Stimulated activated naive CD8-positive, alpha-beta T cell treated with anti-CD3 and anti-CD28 coated beads, Interleukin-15, amount 100 ng/mL, for 72 hours (primary cell): ENCODE results near the gene WNK1.
A peak's percentile ranks its signal among the peaks of the same experiment; 100 is the strongest.
"Not testable (repeated sequence)": the region's sequence is repeated elsewhere in the genome, so short reads cannot be mapped to it uniquely, and the experiment has no call there.

ENCODE experiments used
- ATAC-seq: fragments of 150-1000 bp; cut with Tn5 transposase; 2 replicates; pipeline ENCODE4 v1.10.0; 2021; ENCODE audit warnings: mild to moderate bottlenecking, moderate library complexity
- DNase-seq, 2 donors: peaks; one replicate each; pipeline ENCODE4 v3.0.0; 2021 to 2022
- H3K27ac Mint-ChIP-seq, 2 donors: one replicate each; pipeline ENCODE4 v1.8.0; 2022; ENCODE audit warnings: mild to moderate bottlenecking in 2 of 2, mixed read lengths in 2 of 2, moderate library complexity in 2 of 2
- H3K27me3 Mint-ChIP-seq: one replicate; pipeline ENCODE4 v1.8.0; 2022; ENCODE audit warnings: mixed read lengths
- H3K4me1 Mint-ChIP-seq: one replicate; pipeline ENCODE4 v1.8.0; 2022; ENCODE audit warnings: mild to moderate bottlenecking, mixed read lengths
- H3K4me3 Mint-ChIP-seq, 2 donors: one replicate each; pipeline ENCODE4 v1.8.0; 2022; ENCODE audit warnings: mild to moderate bottlenecking in 2 of 2, mixed read lengths in 2 of 2, moderate library complexity in 1 of 2
- H3K9me3 Mint-ChIP-seq, 2 donors: one replicate each; pipeline ENCODE4 v1.8.0; 2022; ENCODE audit warnings: mixed read lengths in 2 of 2

WNK1 gene

DNA sequence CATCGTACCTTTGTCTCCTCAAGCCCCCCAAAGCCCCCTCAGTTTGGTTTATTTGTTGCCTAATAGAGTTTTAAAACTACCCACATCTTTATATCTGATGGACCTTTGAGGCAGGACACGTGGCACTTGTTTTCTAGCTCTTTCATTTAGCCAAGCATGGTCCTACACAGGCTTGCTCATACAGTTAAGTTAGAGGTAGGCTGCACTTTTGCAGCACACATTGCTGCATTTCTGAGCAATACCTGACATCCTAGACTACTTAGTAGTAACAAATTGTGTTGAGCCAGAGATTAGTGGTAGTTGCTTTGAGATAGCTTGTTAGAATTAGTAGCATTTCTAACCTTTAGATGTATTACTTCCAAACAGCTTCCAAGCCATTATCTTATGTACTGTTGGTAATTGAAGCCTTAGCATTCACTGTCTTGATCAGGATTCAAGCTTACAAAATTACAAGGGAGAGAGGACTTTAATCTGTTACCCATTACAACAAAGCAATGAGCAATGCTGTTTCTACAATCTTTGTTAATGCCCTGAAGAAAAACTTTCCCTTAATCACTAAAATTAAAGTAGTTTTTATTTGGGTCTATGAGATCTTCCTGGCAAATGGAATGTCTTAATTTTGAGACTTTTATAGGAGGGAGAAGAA lies 96.6 kb downstream of the WNK1 start:
- peaks cover 46% of the 10 kb centered on the region for H3K4me1 Mint-ChIP-seq

DNA sequence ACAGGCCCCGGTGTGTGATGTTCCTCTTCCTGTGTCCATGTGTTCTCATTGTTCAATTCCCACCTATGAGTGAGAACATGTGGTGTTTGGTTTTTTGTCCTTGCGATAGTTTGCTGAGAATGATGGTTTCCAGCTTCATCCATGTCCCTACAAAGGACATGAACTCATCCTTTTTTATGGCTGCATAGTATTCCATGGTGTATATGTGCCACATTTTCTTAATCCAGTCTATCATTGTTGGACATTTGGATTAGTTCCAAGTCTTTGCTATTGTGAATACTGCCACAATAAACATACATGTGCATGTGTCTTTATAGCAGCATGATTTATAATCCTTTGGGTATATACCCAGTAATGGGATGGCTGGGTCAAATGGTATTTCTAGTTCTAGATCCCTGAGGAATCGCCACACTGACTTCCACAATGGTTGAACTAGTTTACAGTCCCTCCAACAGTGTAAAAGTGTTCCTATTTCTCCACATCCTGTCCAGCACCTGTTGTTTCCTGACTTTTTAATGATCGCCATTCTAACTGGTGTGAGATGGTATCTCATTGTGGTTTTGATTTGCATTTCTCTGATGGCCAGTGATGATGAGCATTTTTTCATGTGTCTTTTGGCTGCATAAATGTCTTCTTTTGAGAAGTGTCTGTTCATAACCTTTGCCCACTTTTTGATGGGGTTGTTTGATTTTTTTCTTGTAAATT lies 97.5 kb downstream of the WNK1 start:
- peaks cover 46% of the 10 kb centered on the region for H3K4me1 Mint-ChIP-seq
- not testable (repeated sequence) for H3K27me3 Mint-ChIP-seq, H3K4me3 Mint-ChIP-seq, H3K9me3 Mint-ChIP-seq, DNase-seq, H3K27ac Mint-ChIP-seq, ATAC-seq

More for the DNA sequence above, 96.6 kb downstream of the WNK1 start:
- Mint-ChIP-seq H3K9me3 (no peaks in the 10 kb centered on the region), H3K4me3 (peak overlapping the region in 1 of 2 donors; percentile 6), H3K27me3 (no peaks in the 10 kb centered on the region), H3K27ac (peak overlapping the region; percentile 63 to 78)
- DNase-seq (no peak), ATAC-seq (peak; percentile 48)

- H3K9me3 Mint-ChIP-seq: no peaks in the 10 kb centered on the region
Measured at GRCh38 chr12:851343-851742, 99.0 kb downstream of the WNK1 start.

DNA sequence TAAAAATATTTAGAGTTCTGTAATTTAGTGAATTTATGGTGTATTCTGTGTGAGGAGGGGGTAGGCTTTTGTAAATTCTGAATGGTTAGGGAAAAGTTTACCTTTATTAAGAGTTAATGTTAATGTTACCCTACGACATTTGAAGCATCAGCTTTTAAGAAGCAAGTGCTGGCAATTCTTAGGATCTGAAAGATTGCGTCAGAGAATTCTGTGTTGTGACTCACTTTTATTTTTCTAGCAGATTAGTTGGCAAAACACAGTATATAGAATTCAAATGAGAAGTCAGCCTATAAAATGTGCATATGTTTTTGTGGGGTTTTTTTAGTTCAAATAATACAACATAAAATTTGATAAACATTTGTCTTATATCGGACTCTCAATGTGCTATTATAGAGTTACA lies 99.5 kb downstream of the WNK1 start:
- Mint-ChIP-seq H3K4me1 (peaks cover 38% of the 10 kb centered on the region), H3K4me3 (no peak overlapping the region), H3K27ac (no peak overlapping the region), H3K27me3 (no peaks in the 10 kb centered on the region), H3K9me3 (no peaks in the 10 kb centered on the region)
- DNase-seq: no peak
- ATAC-seq: no peak

More at GRCh38 chr12:851343-851742, 99.0 kb downstream of the WNK1 start:
- no peak for DNase-seq
- no peak overlapping the region for H3K4me3 Mint-ChIP-seq
- no peaks in the 10 kb centered on the region for H3K27me3 Mint-ChIP-seq
- H3K4me1 Mint-ChIP-seq: peaks cover 42% of the 10 kb centered on the region
- ATAC-seq: no peak
- no peak overlapping the region for H3K27ac Mint-ChIP-seq

GRCh38 chr12:852864-853263 lies 100.5 kb downstream of the WNK1 start:
- Mint-ChIP-seq H3K27me3 (no peaks in the 10 kb centered on the region), H3K9me3 (no peaks in the 10 kb centered on the region), H3K27ac (no peak overlapping the region), H3K4me3 (no peak overlapping the region), H3K4me1 (peaks cover 29% of the 10 kb centered on the region)
- ATAC-seq: no peak
- no peak for DNase-seq

- no peak overlapping the region for H3K27ac Mint-ChIP-seq
- no peaks in the 10 kb centered on the region for H3K9me3 Mint-ChIP-seq
- peaks cover 12% of the 10 kb centered on the region for H3K4me1 Mint-ChIP-seq
- DNase-seq: no peak
- H3K4me3 Mint-ChIP-seq: no peak overlapping the region
- no peaks in the 10 kb centered on the region for H3K27me3 Mint-ChIP-seq
- no peak for ATAC-seq
Measured at GRCh38 chr12:857611-858010, 105.2 kb downstream of the WNK1 start.

GRCh38 chr12:862303-862911 lies 110.0 kb downstream of the WNK1 start:
- H3K4me1 Mint-ChIP-seq: peaks cover 12% of the 10 kb centered on the region
- no peaks in the 10 kb centered on the region for H3K9me3 Mint-ChIP-seq
- H3K4me3 Mint-ChIP-seq: no peak overlapping the region
- no peak overlapping the region for H3K27ac Mint-ChIP-seq
- DNase-seq: no peak
- H3K27me3 Mint-ChIP-seq: no peaks in the 10 kb centered on the region
- ATAC-seq: no peak

- DNase-seq: no peak
- H3K27ac Mint-ChIP-seq: no peak overlapping the region
- no peaks in the 10 kb centered on the region for H3K9me3 Mint-ChIP-seq
- H3K4me3 Mint-ChIP-seq: no peak overlapping the region
- peaks cover 17% of the 10 kb centered on the region for H3K4me1 Mint-ChIP-seq
- ATAC-seq: no peak
- H3K27me3 Mint-ChIP-seq: no peaks in the 10 kb centered on the region
Measured at GRCh38 chr12:863285-863684, 110.9 kb downstream of the WNK1 start.

DNA sequence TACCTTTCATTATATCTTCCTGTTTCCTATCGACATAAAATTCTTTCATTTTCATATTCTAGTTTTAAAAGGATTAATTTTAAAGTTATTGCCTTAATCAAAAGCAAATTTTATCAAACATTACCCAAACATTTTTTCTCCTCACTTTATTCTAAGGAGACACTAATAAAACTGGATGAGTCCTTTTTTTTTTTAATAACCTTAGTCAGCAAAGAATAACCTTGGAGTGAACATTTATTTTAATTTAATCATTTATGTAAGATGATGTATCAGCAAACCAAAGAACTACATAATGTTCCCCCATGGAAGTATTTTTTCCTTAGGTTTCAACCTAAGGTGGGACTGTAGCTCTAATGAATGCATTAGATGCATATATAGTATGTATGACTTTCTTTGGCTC lies 113.2 kb downstream of the WNK1 start:
- DNase-seq: no peak
- no peak overlapping the region for H3K27ac Mint-ChIP-seq
- no peaks in the 10 kb centered on the region for H3K27me3 Mint-ChIP-seq
- peaks cover 29% of the 10 kb centered on the region for H3K4me1 Mint-ChIP-seq
- no peak overlapping the region for H3K4me3 Mint-ChIP-seq
- ATAC-seq: no peak
- no peaks in the 10 kb centered on the region for H3K9me3 Mint-ChIP-seq

GRCh38 chr12:867905-868304 lies 115.5 kb downstream of the WNK1 start:
- Mint-ChIP-seq H3K4me3 (no peak overlapping the region), H3K9me3 (no peaks in the 10 kb centered on the region), H3K27ac (peak overlapping the region in 1 of 2 donors; percentile 86), H3K4me1 (peaks cover 26% of the 10 kb centered on the region), H3K27me3 (no peaks in the 10 kb centered on the region)
- DNase-seq (no peak), ATAC-seq (no peak)

DNA sequence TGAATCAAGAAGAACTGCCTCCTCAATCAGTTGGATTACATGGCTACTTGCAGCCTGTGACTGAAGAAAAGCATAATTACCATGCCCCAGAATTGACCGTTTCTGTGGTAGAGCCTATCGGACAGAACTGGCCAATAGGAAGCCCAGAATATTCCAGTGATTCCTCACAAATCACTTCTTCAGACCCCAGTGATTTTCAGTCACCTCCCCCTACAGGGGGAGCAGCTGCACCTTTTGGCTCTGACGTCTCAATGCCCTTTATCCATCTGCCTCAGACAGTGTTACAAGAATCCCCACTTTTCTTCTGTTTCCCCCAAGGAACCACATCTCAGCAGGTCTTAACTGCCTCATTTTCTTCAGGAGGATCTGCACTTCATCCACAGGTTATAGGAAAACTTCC lies 116.3 kb downstream of the WNK1 start:
- peaks cover 26% of the 10 kb centered on the region for H3K4me1 Mint-ChIP-seq
- H3K9me3 Mint-ChIP-seq: no peaks in the 10 kb centered on the region
- no peak overlapping the region for H3K4me3 Mint-ChIP-seq
- H3K27me3 Mint-ChIP-seq: no peaks in the 10 kb centered on the region
- H3K27ac Mint-ChIP-seq: no peak overlapping the region
- ATAC-seq (no peak), DNase-seq (no peak)

DNA sequence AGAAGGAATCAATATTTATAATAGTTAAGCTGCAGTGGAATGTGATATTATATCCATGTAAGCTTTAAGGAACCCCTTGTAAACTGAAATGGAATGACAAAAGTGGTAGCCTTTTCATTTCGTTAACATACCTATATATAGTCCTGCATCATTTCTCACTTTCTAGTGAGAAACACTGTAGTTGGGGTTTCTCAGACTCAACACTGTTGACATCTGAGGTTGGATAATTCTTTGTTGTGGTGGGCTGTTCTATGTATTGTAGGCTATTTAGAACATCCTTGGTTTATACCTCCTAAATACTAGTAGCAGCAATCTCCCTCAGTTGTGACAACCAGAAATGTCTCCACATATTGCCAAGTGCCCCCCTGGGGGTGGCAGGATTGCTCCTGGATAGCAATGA lies 118.0 kb downstream of the WNK1 start:
- H3K4me1 Mint-ChIP-seq: peaks cover 26% of the 10 kb centered on the region
- H3K4me3 Mint-ChIP-seq: no peak overlapping the region
- no peak for DNase-seq
- no peaks in the 10 kb centered on the region for H3K9me3 Mint-ChIP-seq
- no peak overlapping the region for H3K27ac Mint-ChIP-seq
- ATAC-seq: peak; percentile 92
- no peaks in the 10 kb centered on the region for H3K27me3 Mint-ChIP-seq

DNA sequence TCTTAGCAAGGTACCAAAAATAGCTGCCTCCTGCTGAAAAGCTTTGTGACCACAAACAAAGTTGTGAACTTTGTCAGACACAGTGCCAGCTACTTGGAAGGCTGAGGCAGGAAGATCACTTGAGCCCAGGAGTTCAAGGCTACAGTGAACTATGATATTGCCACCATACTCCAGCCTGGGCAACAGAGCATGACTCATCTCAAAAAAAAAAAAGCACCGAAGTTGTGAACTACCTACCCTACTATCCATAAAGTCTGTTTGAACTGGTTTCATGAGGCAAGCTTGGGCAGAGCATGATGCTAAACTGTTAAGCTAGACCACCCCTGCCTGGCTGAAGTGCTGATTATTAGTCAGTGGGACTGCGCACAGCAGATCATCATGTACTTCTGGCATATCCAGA lies 121.6 kb downstream of the WNK1 start:
- no peak for DNase-seq
- H3K27me3 Mint-ChIP-seq: no peaks in the 10 kb centered on the region
- no peak overlapping the region for H3K4me3 Mint-ChIP-seq
- H3K27ac Mint-ChIP-seq: peak overlapping the region in 1 of 2 donors; percentile 12
- no peaks in the 10 kb centered on the region for H3K9me3 Mint-ChIP-seq
- ATAC-seq: peak; percentile 71
- peaks cover 14% of the 10 kb centered on the region for H3K4me1 Mint-ChIP-seq

DNA sequence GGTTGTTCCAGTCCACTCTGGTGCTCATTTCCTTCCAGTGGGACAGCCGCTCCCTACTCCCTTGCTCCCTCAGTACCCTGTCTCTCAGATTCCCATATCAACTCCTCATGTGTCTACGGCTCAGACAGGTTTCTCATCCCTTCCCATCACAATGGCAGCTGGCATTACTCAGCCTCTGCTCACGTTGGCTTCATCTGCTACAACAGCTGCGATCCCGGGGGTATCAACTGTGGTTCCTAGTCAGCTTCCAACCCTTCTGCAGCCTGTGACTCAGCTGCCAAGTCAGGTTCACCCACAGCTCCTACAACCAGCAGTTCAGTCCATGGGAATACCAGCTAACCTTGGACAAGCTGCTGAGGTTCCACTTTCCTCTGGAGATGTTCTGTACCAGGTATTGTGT lies 127.3 kb downstream of the WNK1 start:
- DNase-seq (no peak), ATAC-seq (no peak)
- H3K4me3 Mint-ChIP-seq: no peak overlapping the region
- no peaks in the 10 kb centered on the region for H3K27me3 Mint-ChIP-seq
- peak overlapping the region in 1 of 2 donors; percentile 55 for H3K27ac Mint-ChIP-seq
- H3K4me1 Mint-ChIP-seq: no peaks in the 10 kb centered on the region
- H3K9me3 Mint-ChIP-seq: no peaks in the 10 kb centered on the region

DNA sequence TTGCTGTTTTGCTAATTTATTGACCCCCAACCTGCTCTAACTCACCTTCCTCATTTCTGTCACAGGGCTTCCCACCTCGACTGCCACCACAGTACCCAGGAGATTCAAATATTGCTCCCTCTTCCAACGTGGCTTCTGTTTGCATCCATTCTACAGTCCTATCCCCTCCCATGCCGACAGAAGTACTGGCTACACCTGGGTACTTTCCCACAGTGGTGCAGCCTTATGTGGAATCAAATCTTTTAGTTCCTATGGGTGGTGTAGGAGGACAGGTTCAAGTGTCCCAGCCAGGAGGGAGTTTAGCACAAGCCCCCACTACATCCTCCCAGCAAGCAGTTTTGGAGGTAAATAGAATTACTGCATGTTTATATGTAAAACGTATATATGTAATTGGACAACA lies 128.3 kb downstream of the WNK1 start:
- no peaks in the 10 kb centered on the region for H3K4me1 Mint-ChIP-seq
- no peak overlapping the region for H3K4me3 Mint-ChIP-seq
- H3K27me3 Mint-ChIP-seq: no peaks in the 10 kb centered on the region
- ATAC-seq (no peak), DNase-seq (no peak)
- H3K9me3 Mint-ChIP-seq: no peaks in the 10 kb centered on the region
- H3K27ac Mint-ChIP-seq: no peak overlapping the region

DNA sequence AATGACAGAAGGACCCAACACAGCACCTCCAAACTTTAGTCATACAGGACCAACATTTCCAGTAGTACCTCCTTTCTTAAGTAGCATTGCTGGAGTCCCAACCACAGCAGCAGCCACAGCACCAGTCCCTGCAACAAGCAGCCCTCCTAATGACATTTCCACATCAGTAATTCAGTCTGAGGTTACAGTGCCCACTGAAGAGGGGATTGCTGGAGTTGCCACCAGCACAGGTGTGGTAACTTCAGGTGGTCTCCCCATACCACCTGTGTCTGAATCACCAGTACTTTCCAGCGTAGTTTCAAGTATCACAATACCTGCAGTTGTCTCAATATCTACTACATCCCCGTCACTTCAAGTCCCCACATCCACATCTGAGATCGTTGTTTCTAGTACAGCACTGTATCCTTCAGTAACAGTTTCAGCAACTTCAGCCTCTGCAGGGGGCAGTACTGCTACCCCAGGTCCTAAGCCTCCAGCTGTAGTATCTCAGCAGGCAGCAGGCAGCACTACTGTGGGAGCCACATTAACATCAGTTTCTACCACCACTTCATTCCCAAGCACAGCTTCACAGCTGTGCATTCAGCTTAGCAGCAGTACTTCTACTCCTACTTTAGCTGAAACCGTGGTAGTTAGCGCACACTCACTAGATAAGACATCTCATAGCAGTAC lies 132.5 kb downstream of the WNK1 start:
- DNase-seq (no peak), ATAC-seq (no peak)
- Mint-ChIP-seq H3K4me3 (no peak overlapping the region), H3K9me3 (no peaks in the 10 kb centered on the region), H3K27me3 (no peaks in the 10 kb centered on the region), H3K4me1 (no peaks in the 10 kb centered on the region), H3K27ac (no peak overlapping the region)
